GM20000 (cell line): ENCODE measurements around the gene PRDM16.
"Not testable (repeated sequence)": the region's sequence is repeated elsewhere in the genome, so short reads cannot be mapped to it uniquely, and the experiment has no call there.

Experiments used
- DNase-seq: peaks from one replicate; pipeline ENCODE4 v3.0.0; 2012; ENCODE audit warnings: low spot score
- TF ChIP-seq, protein P1 (sequence below): IDR thresholded peaks from 2 replicates; pipeline ENCODE4 v1.5.1; 2012; ENCODE audit warnings: mild to moderate bottlenecking, control low read depth; ENCODE audit errors: extremely low read depth, missing control alignments

PRDM16 gene

DNA sequence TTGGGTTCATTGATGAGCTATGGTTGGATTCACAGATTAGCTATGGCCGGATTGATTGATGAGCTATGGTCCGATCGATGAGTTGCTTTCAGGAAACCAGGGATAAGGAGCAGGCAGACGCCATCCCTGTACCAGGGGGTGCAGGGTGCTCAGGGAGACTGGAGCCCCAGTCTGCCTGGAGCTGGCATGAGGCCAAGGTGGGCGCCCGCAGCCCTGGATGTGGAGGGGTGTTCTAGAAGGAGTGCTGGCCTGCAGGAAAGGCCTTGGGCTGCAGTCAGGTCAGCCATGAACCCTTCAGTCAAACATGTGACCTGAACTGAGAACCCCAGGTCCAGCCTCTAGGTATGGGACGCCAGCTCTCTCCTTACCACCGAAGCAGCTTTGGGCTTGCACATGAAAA lies 212.7 kb downstream of the PRDM16 start:
- TF ChIP-seq, protein P1, sequence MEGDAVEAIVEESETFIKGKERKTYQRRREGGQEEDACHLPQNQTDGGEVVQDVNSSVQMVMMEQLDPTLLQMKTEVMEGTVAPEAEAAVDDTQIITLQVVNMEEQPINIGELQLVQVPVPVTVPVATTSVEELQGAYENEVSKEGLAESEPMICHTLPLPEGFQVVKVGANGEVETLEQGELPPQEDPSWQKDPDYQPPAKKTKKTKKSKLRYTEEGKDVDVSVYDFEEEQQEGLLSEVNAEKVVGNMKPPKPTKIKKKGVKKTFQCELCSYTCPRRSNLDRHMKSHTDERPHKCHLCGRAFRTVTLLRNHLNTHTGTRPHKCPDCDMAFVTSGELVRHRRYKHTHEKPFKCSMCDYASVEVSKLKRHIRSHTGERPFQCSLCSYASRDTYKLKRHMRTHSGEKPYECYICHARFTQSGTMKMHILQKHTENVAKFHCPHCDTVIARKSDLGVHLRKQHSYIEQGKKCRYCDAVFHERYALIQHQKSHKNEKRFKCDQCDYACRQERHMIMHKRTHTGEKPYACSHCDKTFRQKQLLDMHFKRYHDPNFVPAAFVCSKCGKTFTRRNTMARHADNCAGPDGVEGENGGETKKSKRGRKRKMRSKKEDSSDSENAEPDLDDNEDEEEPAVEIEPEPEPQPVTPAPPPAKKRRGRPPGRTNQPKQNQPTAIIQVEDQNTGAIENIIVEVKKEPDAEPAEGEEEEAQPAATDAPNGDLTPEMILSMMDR: no peak
- DNase-seq: no peak

DNA sequence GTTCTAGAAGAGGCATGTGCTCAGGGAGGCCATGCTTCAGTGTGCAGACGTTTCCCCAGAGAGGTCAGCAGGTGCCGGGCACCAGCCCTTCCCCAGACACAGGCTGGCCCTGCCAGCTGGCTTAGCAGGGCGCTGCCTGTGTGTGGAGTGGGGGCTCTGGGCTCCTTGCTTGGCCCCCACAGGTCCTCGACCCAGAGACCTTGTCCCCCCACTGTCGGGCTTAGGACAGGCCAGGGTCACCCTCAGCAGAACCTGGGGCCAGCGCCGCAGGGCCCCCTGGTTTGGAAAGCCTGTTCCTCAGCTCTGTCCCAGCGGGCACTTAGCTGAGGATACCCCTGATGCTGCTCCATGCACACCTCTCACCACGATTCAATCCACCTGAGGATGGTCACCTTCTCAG lies 213.2 kb downstream of the PRDM16 start:
- DNase-seq: no peak
- TF ChIP-seq, protein P1: no peak

DNA sequence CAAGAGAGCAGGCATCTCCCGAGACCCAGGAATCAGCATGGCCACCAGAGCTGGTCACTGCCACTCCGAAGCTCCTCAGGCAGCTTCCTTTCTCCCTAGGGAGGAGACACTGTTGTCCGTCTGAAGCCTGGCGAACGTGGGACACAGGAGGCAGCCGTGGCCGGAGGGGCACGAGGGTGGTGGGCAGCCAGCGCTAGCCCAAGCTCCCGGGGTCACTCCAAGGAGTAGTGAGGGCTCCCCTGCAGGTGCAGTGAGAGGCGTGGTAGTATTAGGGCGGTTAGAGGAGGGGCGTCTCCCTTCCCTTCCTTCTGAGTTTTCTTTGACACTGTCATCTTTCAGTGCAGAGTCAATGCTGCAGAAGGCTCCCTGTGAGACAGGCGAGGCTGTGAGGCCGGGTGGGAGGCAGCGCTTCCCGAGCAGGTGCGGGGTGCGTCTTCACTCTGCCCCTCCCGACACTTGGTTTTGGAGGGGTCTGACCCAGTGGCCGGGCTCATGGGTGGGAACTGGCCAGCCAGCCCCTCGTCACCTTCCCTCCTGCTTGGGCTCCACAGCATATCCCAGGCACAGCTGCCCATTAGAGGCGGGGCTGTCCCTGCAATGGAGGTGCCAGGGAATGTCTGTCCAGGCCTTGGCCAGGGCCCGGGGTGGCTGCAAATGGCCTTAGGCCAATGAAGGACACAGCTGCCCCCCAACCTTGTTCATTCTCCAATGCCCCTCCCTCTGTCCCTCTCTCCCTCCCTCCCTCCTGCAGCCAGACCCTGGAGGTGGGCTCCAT lies 213.8 kb downstream of the PRDM16 start:
- TF ChIP-seq, protein P1: no peak
- DNase-seq: no peak

DNA sequence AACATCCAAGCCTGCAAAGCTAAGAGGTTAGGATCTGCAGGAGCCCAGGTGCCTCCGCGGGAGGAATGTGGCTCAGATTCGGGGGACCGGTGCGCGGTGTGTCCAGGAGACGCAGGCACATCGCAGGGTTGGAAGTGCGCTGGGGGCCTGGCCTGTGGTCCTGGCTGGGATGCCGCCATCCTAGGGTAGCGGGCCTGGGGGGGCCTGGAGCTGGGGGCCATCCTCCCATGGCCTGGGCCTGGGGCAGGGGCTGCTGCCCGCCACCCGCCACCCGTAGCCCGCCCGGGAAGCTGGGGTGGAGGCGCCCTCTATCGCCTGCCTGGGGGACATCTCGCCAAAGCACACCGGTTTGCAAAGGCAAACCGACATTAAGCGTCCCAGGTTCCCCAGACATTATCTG lies 214.8 kb downstream of the PRDM16 start:
- TF ChIP-seq, protein P1: no peak
- peak; percentile 54 for DNase-seq

DNA sequence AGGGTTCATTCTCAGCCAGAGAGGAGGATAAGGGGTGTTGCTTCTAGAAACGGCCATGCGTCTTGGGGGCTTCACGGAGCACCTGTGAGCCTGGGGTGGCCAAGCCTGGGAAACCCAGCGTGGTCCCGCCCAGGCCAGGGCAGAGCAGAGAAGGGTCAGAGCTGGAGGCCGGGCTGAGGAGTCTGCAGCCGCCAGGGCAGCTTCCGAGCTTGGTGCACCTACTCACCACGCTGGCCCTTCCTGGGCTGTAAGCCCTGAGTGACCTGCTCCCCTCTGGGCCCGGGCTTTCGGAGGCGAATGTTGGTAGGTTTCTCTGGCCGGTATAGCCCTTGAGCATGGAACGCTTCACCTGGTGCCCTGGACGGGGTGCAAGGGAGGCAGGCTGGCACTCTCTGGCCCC lies 215.7 kb downstream of the PRDM16 start:
- TF ChIP-seq, protein P1: no peak
- DNase-seq: no peak

DNA sequence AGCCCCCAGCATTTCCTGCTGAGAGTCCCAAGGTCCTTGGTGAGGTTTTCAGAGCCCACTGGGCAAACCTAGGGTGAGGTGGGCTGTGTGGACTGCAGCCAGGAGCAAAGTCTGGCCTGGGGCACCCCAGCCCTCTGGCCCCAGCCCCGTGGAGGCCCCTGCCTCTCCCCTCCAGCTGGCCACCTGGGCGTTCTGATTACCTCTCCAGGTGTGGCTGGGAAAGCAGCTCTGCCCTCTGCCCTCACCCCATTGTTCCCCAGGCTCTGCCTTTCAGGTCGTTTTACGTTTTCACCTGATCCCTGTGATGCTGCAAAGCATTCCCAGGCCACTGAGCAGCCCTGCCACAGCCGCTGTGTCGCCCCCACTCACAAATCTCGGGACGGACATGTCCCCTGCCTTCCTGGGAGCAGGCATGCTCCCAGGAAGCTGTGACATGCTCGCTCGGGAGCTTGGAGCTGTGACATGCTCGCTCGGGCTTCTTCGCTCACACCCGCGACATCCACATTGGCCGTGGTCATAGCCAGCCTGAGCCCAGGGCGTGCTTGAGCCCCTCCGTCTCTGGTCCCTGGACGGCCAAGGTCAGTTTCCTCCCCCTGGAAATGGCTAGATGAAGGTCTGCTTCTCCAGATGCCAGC lies 216.2 kb downstream of the PRDM16 start:
- no peak for DNase-seq
- TF ChIP-seq, protein P1: no peak

DNA sequence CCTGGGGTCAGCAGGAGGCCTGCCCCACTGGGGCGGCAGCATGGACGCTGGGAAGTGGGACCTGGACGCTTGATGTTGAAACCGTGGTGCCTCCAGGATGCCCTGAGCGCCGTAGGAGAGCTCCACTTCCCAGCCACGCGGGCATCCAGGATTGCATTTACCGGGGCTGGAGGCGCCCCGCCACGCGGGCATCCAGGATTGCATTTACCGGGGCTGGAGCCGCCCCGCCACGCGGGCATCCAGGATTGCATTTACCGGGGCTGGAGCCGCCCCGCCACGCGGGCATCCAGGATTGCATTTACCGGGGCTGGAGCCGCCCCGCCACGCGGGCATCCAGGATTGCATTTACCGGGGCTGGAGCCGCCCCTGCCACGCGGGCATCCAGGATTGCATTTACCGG lies 218.1 kb downstream of the PRDM16 start:
- DNase-seq: not testable (repeated sequence)
